Activated naive CD8-positive, alpha-beta T cell treated with anti-CD3 and anti-CD28 coated beads, Interleukin-2, amount 50 U/mL, for 24 hours (primary cell): ENCODE data around the gene MCC.

ENCODE experiments used
- ATAC-seq: fragments of 150-1000 bp; cut with Tn5 transposase; one replicate; pipeline ENCODE4 v1.10.0; 2021
- DNase-seq: peaks from one replicate; pipeline ENCODE4 v3.0.0; 2021
- H3K27ac Mint-ChIP-seq: one replicate; pipeline ENCODE4 v1.8.0; 2021; ENCODE audit warnings: mild to moderate bottlenecking, mixed read lengths
- H3K27me3 Mint-ChIP-seq: one replicate; pipeline ENCODE4 v1.8.0; 2021; ENCODE audit warnings: mixed read lengths
- H3K36me3 Mint-ChIP-seq: one replicate; pipeline ENCODE4 v1.8.0; 2021; ENCODE audit warnings: low read depth, mixed read lengths
- H3K4me1 Mint-ChIP-seq: one replicate; pipeline ENCODE4 v1.8.0; 2021; ENCODE audit warnings: mixed read lengths
- H3K4me3 Mint-ChIP-seq: one replicate; pipeline ENCODE4 v1.8.0; 2021; ENCODE audit warnings: mild to moderate bottlenecking, moderate library complexity, mixed read lengths
- H3K9me3 Mint-ChIP-seq: one replicate; pipeline ENCODE4 v1.8.0; 2021; ENCODE audit warnings: mixed read lengths

The MCC gene

GRCh38 chr5:113195251-113195650 is 293.0 kb downstream of the MCC start:
- DNase-seq (no peak), ATAC-seq (no peak)
- Mint-ChIP-seq H3K27ac (no peak overlapping the region), H3K9me3 (peaks cover 4% of the 10 kb centered on the region), H3K36me3 (peaks cover 1% of the 10 kb centered on the region), H3K27me3 (no peaks in the 10 kb centered on the region), H3K4me3 (no peak overlapping the region), H3K4me1 (no peaks in the 10 kb centered on the region)

GRCh38 chr5:113194591-113194990 is 293.7 kb downstream of the MCC start:
- ATAC-seq = no peak
- Mint-ChIP-seq H3K27ac (no peak overlapping the region), H3K27me3 (no peaks in the 10 kb centered on the region), H3K4me3 (no peak overlapping the region), H3K4me1 (no peaks in the 10 kb centered on the region), H3K36me3 (peaks cover 1% of the 10 kb centered on the region), H3K9me3 (peaks cover 4% of the 10 kb centered on the region)
- no peak for DNase-seq

DNA sequence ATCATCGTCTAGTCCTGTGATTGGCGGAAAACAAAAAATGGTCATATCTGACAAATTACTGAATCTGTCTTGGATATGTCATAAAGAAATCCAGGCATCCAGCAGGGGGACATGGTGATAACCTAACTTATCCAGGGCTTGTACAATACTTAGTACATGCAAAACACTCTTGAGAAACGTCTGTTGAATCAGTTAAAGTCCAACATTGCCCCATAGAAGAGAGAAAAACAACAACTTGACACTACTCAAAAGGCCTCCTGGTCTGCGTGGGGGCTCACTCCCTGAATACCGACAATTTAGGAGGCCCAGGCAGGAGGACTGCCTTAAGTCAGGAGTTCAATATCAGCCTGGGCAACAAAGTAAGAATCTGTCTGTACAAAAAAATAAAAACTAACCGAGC is 294.1 kb downstream of the MCC start:
- DNase-seq = no peak
- Mint-ChIP-seq H3K27me3 (no peaks in the 10 kb centered on the region), H3K4me3 (no peak overlapping the region), H3K9me3 (peaks cover 4% of the 10 kb centered on the region), H3K27ac (no peak overlapping the region), H3K36me3 (peaks cover 1% of the 10 kb centered on the region), H3K4me1 (no peaks in the 10 kb centered on the region)
- no peak for ATAC-seq

DNA sequence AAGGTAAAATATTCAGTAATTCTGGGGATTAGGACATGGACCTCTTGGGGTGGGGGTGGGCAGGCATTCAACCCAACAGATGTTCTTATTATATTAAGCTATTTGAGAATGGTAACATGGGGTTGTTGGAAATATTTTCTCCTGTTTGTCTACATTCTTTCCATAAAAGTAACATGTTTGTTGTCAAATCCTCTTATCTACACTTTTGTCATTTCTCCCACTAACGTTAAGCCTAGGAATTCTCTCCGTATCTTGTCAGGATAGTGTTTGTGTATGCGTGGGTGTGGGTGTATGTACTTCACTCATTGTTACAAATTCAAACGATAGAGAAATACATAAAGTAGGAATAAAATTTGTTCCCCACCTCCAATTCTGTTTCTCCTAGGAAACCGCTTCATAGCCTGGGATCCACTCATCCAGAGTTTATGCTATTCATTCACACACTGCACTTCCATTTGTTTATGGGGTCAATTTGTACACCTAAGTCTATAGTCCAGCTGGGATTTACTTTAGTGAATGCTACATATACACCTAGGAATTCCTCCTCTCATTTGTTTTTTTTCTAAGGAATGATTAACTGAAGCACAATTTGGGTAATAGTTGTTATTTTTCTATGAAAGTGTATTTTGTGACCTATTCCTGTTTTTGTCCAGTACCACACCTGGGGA is 294.8 kb downstream of the MCC start:
- no peak for ATAC-seq
- Mint-ChIP-seq H3K4me3 (no peak overlapping the region), H3K4me1 (no peaks in the 10 kb centered on the region), H3K27me3 (no peaks in the 10 kb centered on the region), H3K36me3 (peaks cover 1% of the 10 kb centered on the region), H3K27ac (no peak overlapping the region), H3K9me3 (peaks cover 4% of the 10 kb centered on the region)
- DNase-seq = no peak

DNA sequence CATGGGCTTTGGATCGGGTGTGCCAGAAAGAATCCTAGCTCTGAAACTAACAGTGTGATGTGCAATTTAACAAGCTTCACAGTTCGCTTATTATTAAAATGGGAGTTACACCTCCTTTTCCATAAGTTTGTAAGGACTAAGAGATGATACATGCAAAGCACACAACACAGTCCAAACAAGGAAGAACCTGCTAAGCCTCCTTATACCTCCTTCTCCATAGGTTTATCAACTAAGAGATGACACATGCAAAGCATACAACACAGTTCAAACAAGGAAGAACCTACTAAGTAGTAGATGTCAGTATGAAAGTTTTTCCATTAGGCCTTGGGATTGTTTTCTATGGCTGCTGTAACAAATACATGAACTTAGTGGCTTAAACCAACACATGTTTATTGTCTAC is 295.7 kb downstream of the MCC start:
- H3K4me3 Mint-ChIP-seq = no peak overlapping the region
- H3K4me1 Mint-ChIP-seq = no peaks in the 10 kb centered on the region
- H3K36me3 Mint-ChIP-seq = peaks cover 1% of the 10 kb centered on the region
- peaks cover 4% of the 10 kb centered on the region for H3K9me3 Mint-ChIP-seq
- ATAC-seq (no peak), DNase-seq (no peak)
- H3K27ac Mint-ChIP-seq = no peak overlapping the region
- H3K27me3 Mint-ChIP-seq = no peaks in the 10 kb centered on the region

- ATAC-seq = no peak
- DNase-seq = no peak
- Mint-ChIP-seq H3K4me3 (no peak overlapping the region), H3K4me1 (no peaks in the 10 kb centered on the region), H3K27me3 (no peaks in the 10 kb centered on the region), H3K9me3 (peaks cover 4% of the 10 kb centered on the region), H3K27ac (no peak overlapping the region), H3K36me3 (peaks cover 1% of the 10 kb centered on the region)
These were observed 297.9 kb downstream of the MCC start for GRCh38 chr5:113190347-113190746.

DNA sequence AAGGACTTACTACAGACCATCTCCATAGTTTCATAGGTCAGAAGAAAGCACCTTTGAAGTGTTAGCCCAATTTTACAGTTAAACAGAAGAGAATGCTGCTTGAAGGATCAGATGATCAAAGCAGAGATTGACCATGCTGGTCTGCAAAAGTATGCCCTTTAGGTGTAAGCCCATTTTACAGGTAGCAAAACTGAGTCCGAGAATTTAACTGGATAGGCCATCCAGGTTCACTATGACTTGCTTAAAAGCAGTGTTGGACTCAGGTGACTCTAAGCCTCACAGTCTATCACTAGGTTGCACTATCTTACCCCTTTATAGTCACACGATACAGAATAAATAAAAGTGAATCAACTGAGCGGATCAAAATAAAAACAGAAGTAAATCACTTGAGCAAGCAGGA is 299.0 kb downstream of the MCC start:
- H3K9me3 Mint-ChIP-seq = peaks cover 4% of the 10 kb centered on the region
- H3K4me1 Mint-ChIP-seq = no peaks in the 10 kb centered on the region
- no peak overlapping the region for H3K27ac Mint-ChIP-seq
- H3K36me3 Mint-ChIP-seq = peaks cover 1% of the 10 kb centered on the region
- no peaks in the 10 kb centered on the region for H3K27me3 Mint-ChIP-seq
- H3K4me3 Mint-ChIP-seq = no peak overlapping the region
- DNase-seq = no peak
- no peak for ATAC-seq

GRCh38 chr5:113188436-113188835 is 299.8 kb downstream of the MCC start:
- Mint-ChIP-seq H3K9me3 (peaks cover 4% of the 10 kb centered on the region), H3K27ac (no peak overlapping the region), H3K27me3 (no peaks in the 10 kb centered on the region), H3K4me1 (no peaks in the 10 kb centered on the region), H3K4me3 (no peak overlapping the region), H3K36me3 (peaks cover 1% of the 10 kb centered on the region)
- ATAC-seq (no peak), DNase-seq (no peak)

- ATAC-seq (no peak), DNase-seq (no peak)
- Mint-ChIP-seq H3K27ac (no peak overlapping the region), H3K9me3 (peaks cover 1% of the 10 kb centered on the region), H3K36me3 (no peaks in the 10 kb centered on the region), H3K4me1 (peaks cover 2% of the 10 kb centered on the region), H3K27me3 (no peaks in the 10 kb centered on the region), H3K4me3 (no peak overlapping the region)
These were observed 300.3 kb downstream of the MCC start for GRCh38 chr5:113187906-113188305.

GRCh38 chr5:113186061-113186460 is 302.2 kb downstream of the MCC start:
- Mint-ChIP-seq H3K27me3 (no peaks in the 10 kb centered on the region), H3K4me1 (peaks cover 18% of the 10 kb centered on the region), H3K4me3 (no peak overlapping the region), H3K27ac (no peak overlapping the region), H3K9me3 (no peaks in the 10 kb centered on the region), H3K36me3 (no peaks in the 10 kb centered on the region)
- DNase-seq = no peak
- ATAC-seq = no peak

GRCh38 chr5:113183694-113184093 is 304.6 kb downstream of the MCC start:
- H3K27ac Mint-ChIP-seq = no peak overlapping the region
- ATAC-seq (no peak), DNase-seq (no peak)
- no peaks in the 10 kb centered on the region for H3K36me3 Mint-ChIP-seq
- H3K9me3 Mint-ChIP-seq = no peaks in the 10 kb centered on the region
- H3K4me1 Mint-ChIP-seq = peaks cover 18% of the 10 kb centered on the region
- no peak overlapping the region for H3K4me3 Mint-ChIP-seq
- no peaks in the 10 kb centered on the region for H3K27me3 Mint-ChIP-seq

DNA sequence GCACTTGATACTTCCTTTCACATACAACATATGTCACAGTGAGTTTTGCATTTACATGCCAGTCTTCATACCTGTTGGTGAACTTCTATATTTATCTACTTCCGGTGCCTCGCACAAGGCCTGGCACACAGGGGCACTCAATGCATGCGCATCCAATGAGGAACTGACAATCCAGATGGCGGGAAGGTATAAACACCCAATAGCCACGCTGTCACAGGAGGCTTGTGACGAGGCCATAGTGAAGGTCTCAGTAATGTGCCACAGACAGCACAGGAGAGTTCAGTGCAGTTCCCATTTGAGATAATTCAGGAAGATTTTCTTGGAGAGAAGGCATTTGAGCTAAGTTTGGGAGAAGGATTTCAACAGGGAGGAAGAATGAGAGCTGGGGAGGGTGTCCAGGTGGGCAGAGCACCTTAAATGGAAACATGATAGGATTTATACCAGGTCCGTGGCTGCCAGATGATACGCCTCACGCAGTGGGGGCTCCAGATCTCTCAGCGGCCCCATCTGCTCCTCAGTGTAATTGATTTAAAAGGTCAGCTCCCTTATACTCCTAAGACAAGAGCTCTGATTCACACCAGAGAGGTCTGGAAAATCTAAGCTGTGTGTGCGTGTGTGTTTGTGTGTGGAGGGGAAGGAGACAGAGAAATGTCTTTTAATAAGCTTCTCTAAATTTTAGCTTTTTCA is 305.5 kb downstream of the MCC start:
- H3K4me3 Mint-ChIP-seq = no peak overlapping the region
- no peaks in the 10 kb centered on the region for H3K9me3 Mint-ChIP-seq
- no peaks in the 10 kb centered on the region for H3K36me3 Mint-ChIP-seq
- DNase-seq (no peak), ATAC-seq (no peak)
- H3K27ac Mint-ChIP-seq = no peak overlapping the region
- H3K4me1 Mint-ChIP-seq = peaks cover 18% of the 10 kb centered on the region
- no peaks in the 10 kb centered on the region for H3K27me3 Mint-ChIP-seq

DNA sequence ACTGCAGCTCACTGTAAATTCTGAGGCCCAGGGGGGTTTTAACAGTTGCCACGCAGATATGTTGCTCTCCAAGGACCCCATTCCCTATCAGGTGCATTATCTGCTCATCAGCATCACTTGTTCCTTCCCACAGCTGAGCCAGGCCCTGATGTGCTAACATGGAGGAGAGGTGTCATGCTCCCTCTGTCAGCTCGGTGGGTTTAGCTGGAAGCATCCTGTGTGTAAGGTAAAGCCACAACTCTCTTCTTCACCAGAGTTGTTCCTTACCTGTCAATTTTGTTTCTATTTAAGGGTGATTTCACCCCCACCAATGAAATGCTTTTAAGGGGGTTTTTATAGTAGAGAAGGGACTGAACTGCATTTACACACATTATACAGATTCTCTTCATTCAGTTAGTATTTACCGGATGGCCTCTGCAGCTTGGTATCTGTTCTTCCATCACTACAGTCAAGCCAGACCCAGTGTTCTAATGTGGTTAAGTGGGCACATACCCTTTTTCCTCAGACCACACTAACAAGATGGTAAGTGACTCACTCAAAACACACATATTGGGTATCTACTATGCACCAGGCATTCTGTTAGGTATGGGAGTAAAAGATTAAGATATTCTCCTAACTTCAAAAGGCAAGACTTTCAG is 306.3 kb downstream of the MCC start:
- Mint-ChIP-seq H3K9me3 (no peaks in the 10 kb centered on the region), H3K36me3 (no peaks in the 10 kb centered on the region), H3K4me3 (no peak overlapping the region), H3K27me3 (no peaks in the 10 kb centered on the region), H3K27ac (no peak overlapping the region), H3K4me1 (peaks cover 18% of the 10 kb centered on the region)
- DNase-seq (no peak), ATAC-seq (peak; percentile 89)

GRCh38 chr5:113181409-113181808 is 306.8 kb downstream of the MCC start:
- no peak overlapping the region for H3K27ac Mint-ChIP-seq
- no peaks in the 10 kb centered on the region for H3K9me3 Mint-ChIP-seq
- peaks cover 18% of the 10 kb centered on the region for H3K4me1 Mint-ChIP-seq

DNA sequence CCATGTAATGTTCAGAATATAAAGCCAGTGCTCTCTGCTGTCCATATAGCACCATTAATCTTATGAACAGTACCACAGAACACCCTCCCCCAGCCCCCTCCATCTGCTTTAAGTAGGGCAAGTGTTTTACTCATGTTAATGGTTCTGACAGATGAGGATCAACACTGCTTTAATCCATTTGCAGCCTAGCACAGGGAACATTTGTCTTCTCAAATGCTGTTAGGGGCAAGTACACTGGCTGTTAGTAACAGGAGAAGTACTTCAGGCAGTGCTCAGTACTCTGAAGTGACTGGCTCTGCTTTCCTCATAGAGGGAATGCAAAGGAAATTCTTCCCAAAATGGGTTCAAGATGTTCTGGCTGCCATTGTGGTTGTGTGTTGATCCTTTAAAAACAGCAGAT is 309.1 kb downstream of the MCC start:
- H3K27me3 Mint-ChIP-seq = no peaks in the 10 kb centered on the region
- DNase-seq (no peak), ATAC-seq (no peak)
- no peak overlapping the region for H3K4me3 Mint-ChIP-seq
- no peak overlapping the region for H3K27ac Mint-ChIP-seq
- no peaks in the 10 kb centered on the region for H3K9me3 Mint-ChIP-seq
- H3K4me1 Mint-ChIP-seq = peaks cover 18% of the 10 kb centered on the region
- no peaks in the 10 kb centered on the region for H3K36me3 Mint-ChIP-seq

More at GRCh38 chr5:113181409-113181808, 306.8 kb downstream of the MCC start:
- ATAC-seq (no peak), DNase-seq (no peak)
- Mint-ChIP-seq H3K27me3 (no peaks in the 10 kb centered on the region), H3K36me3 (no peaks in the 10 kb centered on the region), H3K4me3 (no peak overlapping the region)
